ENCODE measurements around the gene GRAMD4.

The GRAMD4 gene

DNA sequence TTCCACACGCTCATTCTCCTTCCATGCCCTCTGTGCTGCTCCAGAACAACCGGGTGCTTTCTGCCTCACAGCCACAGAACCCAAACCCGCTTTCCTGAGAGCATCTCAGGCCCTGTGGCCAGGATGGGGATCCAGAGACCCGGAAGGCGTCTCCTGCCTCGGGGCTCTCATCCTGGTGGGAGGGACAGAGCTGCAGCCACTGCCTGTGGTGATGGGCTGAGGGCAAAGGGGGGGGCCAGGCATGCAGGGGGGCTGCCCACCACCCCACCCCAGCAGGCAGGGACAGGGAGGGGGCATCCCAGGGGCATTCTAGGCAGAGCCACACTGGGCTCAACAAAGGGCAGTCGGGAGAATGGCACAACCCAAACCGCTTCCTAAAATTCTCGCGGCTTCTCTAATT is 76.4 kb downstream of the GRAMD4 start:
- DNase-seq = no peak

GRCh38 chr22:46697811-46698515 is 77.8 kb downstream of the GRAMD4 start:
- no peak for DNase-seq

- DNase-seq = no peak
These were observed 78.9 kb downstream of the GRAMD4 start for GRCh38 chr22:46699091-46699490.

GRCh38 chr22:46701262-46701661 is 81.1 kb downstream of the GRAMD4 start:
- no peak for DNase-seq

DNA sequence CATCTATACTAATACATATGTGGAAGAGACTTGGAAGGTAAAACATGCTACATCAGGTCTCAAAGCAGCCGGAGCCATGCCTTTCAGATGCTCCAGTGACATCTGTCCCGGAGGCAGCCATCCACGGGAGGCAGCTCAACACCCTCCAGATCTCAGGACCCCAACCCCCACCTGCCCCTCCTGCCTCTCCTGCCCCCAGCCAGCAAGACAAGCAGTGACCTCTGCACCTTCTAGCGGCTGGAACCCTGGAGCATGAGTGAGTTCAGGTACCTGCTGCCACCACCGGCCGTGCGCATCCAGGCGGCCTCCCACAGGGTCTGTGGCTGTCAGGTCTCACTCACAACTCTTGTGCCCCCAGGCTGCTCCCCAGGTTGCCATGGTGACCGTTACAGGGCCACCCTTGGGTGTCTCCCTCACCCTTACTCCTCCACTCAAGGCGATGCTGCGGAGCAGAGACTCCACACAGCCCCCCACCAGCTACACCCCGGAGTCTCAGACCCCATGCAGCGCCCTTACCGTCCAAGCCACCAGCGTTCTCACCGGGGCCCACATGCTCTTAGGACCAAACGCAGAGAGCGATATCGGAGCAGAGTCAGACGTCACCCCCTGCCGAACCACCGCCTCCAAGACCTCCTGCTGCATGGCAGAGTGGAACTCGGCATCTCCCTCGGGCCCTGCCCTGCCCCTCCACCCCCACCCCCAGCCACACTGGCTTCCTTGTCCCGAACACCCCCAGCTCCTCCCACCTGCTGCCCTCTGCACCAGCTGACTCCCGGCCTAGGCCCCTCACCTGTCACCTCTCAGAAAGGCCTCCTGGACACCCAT is 83.2 kb downstream of the GRAMD4 start:
- DNase-seq = no peak

- DNase-seq = no peak
These were observed 83.8 kb downstream of the GRAMD4 start for GRCh38 chr22:46703996-46704370.

DNA sequence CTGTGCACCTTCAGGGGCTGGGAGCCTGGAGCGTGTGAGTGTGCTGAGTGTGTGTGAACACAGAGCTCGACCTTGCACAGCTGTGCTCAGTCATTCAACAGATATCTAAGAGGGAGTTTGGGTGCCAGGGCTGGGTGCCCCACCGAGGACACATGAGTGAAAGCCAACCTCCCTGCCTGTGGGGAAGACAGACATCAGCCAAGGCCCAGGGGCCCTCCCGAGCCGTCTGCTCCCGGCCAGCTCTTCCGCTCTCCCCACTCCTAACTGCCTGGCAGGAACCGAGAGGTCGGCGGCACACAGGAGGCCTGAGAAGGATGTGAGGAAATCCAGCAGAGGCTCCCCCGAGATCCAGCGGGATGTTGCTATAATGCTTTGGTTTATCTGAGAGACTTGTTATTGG is 85.9 kb downstream of the GRAMD4 start:
- DNase-seq = no peak

- DNase-seq = no peak
These were observed 87.1 kb downstream of the GRAMD4 start for GRCh38 chr22:46707305-46707704.

DNA sequence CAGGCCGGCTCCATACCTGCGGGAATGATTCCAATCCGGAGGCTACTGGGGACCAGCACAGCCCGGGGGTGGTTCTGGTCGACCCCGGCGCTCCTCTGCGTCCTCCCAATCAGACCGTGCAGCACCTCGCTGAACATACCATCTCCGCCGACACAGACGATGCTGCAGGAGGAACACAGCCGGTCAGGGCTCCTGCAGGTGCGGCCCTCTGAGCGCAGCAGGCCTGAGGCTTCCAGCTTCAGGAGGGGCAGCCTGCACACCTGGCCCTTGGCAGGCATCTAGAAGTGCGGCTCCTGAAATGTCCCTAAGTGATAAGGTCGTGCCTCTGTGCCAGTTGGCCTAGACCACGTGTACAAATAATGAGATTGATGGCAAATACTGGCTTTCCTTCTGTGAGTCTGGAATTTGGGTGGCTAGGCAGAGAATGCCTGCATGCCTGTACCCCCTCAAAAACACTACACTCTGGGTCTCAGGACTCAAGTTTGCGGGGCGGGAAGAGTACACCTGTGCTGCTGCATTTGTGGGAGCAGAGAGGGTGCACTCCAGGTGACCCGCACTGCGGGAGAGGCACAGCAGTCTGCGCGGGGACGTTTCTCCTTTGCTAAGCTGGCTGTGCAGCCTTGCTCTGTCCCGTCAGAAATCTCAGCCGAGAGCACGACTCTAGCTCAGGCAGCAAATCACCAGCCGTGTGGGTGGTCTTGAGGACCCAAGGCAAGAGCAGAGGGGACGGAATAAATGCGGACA is 87.8 kb downstream of the GRAMD4 start:
- no peak for DNase-seq

- DNase-seq = no peak
These were observed 88.7 kb downstream of the GRAMD4 start for GRCh38 chr22:46708766-46709330.

GRCh38 chr22:46710806-46711205 is 90.6 kb downstream of the GRAMD4 start:
- DNase-seq = no peak

DNA sequence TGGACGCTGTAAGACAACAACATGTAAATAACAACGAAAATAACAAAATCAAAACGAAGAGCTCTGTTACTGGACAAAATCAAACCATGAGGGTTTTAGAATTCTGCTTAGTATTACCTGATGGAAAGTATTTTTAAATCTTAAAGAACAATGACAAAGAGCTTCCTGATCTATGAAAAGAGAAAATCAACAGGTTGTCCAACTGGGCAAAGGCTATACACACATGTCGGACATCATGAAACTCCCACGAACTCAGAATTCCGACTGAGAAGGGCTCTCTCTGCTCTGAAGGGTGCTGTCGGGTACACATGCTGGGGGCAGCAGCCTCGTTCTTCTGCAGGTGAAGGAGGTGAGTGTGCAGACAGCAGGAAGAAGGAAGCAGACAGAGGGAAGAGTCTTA is 92.1 kb downstream of the GRAMD4 start:
- no peak for DNase-seq

DNA sequence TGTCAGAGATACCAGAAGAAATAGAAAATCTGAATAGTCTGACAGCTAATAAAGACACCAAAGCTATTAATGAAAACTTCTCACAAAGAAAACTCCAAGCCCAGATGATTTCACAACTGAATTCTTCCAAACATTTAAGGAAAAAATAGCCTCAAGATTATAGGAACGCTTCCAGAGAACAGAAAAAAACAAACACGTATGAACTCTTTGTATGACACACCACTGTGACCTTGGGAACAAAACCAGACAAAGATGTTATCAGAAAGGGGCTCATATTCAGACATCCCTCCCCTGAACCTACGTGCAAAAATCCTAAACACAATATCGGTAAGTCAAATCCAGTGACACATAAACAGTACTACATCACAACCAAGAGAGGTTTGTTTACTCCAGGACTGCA is 94.4 kb downstream of the GRAMD4 start:
- DNase-seq = no peak

DNA sequence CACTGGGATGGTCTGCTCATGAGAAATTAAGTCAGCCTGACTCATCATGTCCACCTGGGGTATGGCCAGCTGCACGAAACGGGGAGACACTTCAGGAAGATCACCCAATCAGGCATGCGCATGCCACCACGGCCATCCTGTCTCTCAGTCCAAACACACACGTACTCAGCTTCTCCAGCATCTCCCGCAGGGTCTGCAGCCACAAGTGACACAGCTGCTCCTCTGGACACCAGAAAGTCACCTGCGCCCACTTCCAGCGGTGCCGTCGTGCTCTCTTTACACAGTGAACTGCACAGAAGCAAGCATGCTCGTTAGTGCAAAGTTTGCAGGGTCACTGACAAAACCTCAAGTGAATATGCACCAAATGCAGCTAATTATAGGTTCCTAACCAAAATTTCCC is 99.7 kb downstream of the GRAMD4 start:
- DNase-seq = no peak

GRCh38 chr22:46721501-46722085 is 101.4 kb downstream of the GRAMD4 start:
- DNase-seq = no peak

DNA sequence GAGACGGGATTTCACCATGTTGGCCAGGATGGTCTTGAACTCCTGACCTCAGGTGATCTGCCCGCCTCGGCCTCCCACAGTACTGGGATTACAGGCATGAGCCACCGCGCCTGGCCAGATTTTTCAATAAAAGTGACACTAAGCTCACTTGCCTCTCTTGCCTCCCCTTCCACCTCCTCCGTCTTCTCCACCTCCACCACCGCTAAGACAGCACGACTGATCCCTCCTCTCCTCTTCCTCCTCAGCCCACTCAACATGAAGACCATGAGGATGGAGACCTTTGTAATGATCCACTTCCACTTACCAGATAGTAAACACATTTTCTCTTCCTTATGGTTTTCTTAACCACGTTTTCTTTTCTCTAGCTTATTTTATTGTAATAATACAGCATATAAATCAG is 103.7 kb downstream of the GRAMD4 start:
- DNase-seq = no peak

DNA sequence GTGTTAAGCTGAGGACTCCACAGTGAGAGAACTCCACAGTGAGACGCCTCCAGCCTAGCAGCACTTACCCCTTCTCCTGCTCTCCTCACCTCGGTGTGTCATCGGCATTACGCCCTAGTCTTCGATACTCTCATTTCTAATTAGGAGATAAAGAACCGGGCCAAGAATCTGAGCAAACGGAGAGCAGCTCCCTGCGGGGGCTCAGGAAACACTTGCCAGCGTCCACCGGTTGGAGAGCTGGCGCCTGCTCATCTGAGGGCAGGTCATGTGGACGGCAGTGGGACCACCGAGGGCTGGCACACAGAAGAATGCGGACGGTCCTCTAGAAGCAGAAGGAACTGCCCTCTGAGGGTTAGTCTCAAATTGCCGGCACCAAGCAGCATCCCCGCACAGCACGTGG is 104.9 kb downstream of the GRAMD4 start:
- DNase-seq = no peak

DNA sequence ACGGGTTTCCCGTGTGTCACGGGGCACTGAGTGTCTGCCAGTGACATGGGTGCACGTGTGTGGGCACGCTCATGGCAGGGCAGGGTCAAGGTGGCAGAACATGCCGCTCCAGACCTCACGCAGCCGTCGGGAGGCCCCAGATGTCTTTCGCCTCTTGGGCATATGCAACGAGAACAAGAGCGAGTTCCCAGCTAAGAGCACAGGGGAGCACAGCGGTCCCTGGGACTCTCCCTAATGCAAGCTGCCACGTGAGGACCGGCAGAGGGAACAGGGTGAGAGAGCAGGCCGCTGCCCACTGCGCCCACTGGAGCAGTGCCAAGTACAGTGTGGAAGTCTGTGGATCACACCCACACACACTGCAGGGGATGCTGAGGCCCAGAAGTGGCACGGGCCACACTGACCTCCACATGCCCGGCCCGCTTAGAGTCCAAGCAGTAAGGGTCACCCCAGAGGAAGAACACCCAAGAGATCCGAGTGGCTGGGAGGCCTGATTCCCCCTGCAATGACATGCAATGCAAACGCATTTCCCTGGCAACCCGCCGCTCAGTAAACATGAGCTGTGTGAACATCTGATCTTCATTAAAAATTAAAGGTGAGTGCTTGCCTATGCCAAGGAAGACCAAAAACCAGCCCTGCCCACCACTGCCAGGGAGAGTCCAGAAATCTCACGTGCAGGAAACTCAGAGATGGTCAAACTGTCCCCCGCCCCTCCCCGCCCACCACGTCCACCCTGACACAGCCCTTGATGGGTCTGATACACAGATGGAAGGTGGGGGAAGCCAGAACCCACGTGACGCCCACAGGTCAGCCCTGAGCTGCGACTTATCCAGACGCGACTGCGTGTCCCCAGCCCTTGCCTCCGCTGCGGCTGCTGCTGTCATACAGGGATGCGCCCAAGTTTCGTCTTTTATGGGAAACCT is 106.1 kb downstream of the GRAMD4 start:
- DNase-seq = no peak

- DNase-seq = no peak
These were observed 106.8 kb downstream of the GRAMD4 start for GRCh38 chr22:46726986-46727317.

DNA sequence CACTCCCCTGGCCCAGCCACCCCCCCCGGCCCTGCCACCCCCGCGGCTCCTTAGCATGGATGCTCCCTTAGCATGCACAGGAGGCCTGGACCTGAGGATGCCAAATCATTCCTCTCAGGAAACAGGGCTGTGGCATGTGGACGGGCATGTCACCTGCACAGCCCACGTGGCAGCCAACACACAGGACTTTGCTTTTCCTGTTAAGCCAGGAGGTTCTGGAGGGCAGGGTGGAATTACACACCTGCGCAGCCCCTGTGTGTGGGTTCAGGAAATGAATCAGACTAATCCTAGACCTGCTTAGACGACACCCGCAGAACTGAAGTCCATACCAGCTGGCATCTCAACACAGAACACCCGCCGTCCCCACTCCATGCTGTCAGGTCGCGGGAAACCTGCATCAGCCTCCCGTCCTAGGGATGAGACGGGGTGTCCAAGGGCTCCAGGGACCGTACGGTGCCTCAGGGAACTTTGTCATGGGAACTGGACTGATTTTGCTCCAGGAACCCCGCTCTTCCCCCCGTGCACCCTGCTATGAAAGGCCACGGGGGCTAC is 107.7 kb downstream of the GRAMD4 start:
- no peak for DNase-seq

DNA sequence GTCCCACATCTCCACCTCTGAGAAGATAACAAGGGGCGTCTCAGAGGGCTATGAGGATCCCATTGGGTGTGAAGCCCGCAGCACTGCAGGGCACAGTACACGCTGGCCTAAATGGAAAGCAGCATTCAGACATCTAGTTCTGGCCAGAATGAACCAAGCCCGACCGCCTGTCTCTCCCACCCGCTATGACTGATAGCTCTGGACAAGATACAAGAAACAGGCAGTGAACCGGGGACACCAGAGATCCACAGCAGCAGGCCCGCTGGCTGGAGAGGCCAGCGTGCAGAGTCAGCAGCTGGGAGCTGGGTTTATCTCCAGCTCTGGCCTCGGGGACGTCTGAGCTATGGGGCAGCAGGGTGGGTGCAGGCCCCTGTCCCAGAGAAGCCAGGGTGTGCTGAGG is 108.3 kb downstream of the GRAMD4 start:
- DNase-seq = no peak

All from 8988T (cell line).